ENCODE results near the gene LRCH1. TPM values are rescaled to one million over a fixed set of nuclear protein-coding genes. Genes with fewer than 3 reads are reported as not detected.

LRCH1 gene
- polyA plus RNA-seq, 5 donors = 20.3 to 30.2 (median 28.7) TPM

DNA sequence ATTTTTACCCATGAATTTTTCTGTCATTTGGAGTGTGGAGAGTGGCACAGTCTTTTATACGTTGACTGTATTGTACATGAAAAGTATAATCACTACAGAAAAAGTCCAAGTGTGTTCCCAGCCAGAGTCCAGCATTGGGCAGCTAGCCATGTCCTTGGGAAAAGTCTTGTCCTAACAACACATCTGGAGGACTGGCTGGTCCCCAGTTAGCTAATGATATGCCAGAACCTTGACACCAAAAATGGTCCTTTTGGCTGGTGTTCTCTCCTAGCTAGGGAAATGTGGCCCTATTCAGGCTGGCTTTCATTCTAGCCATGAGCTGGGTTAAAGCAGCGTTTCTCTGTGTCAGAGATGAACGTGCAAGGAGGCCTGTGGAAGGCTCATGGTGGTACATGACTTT lies 145.0 kb downstream of the LRCH1 start:
- DNase-seq = no peak

DNA sequence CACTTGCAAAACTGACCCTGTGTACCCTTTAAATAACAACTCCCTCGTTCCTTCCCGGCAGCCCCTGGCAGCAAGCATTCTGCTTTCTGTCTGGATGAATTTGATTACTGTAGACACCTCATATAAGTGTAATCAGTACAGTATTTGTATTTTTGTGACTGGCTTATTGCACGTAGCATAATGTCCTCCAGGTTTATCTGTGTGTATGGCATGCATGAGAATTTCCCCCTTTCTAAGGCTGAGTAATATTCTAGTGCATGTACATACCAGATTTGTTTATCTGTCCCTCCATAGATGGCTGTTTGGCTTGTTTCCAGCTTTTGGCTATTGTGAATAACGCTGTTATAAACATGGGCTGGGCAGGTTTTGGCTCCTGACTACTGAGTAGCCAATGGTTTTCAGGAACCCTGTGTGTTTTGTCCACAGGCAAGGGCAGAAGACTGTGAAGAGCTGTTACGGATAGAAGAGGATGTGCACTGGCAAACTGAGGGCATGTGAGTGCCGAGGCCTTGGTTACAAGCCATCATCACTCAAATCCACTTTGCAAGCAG lies 146.0 kb downstream of the LRCH1 start:
- no peak for DNase-seq

DNA sequence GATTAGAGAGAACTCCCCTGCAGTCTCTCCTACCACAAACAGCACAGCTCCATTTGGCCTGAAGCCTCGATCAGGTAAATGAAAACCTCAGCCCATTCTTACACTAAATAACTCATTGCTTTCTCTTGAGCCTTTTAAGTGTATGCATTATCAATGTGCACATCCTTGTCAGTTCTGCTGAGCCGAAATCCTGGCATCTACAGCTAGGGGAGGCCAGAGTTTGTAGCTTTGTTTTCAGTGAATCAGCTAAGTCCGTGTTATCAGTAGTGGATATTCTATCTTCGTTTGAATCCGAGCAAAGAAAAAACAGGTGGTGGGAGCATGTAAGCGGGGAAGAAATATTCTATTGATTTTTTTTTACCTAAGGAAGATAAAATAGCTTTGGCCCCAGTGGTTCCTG lies 159.6 kb downstream of the LRCH1 start:
- DNase-seq = no peak

DNA sequence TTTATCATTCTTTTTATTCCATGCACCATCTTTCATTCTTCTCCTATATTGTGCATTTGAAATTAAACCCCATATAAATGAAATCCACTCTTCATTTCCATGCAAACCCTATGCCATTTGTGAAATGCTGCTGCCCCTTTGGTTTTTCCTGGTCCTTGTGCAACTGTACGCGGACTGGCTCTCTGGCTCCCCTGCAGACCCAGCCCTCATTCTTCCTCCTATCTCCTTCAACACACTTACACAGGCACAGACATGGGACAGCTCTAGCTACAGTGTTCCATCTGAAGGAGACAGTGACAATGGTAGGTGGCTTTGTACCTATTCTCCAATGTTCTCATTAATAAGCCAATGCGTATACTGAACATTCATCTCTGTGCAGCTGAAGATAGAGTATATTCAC lies 162.4 kb downstream of the LRCH1 start:
- no peak for DNase-seq

DNA sequence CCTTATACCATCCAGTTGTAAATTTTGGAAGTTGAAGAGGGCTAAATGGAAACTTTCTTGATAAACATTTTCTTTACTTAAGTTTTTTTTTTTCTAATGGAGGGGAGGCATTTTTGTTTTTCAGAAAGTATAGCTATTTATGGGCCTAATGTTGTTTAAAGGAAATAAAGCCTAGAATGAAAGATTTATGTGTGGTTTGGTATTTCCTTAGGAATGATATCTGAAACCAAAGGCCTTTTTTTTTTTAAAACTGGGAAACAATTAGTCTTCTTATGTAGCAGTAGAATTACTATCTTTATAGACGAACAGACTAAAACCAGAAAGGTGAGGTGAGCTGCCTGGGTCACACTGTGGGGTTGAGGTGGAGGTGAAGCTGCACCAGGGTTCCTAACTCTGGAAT lies 163.9 kb downstream of the LRCH1 start:
- no peak for DNase-seq

DNA sequence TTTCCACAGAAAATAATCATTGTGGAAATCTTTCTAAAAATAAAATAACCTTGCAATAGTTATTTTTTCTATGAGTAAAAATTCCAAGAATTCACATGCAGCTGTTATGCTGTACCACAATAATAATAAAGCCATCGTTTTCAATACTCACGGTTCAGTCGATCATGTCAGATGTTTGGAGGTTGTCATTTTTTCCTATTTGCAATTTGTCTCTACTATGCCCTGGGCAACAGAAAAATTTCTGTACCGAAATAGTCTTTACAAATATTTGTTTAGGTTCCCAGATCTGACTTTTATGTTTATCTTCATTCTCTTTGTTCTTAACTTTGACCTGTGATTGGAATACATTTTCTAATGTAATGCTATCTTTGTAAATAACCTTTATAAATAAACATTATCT lies 164.3 kb downstream of the LRCH1 start:
- DNase-seq = no peak

DNA sequence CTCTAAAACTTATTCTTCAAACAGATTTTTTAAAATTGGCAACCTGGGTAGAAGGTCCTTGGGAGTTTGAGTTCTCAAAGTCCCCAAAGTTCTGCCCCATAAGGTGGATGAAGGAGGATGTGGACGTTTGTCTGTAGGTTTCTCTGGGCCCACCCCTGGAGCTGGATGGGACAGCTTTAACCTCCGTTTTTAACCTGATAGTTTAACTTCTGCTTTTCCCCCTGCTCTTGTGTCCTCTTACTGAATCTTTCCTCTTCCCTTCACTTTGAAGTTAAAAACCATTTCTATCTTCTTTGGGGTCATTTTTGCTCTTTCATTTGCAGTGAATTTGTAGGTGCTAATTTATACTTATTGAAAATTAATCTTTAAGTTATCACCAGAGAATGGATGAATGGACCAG lies 164.9 kb downstream of the LRCH1 start:
- no peak for DNase-seq

DNA sequence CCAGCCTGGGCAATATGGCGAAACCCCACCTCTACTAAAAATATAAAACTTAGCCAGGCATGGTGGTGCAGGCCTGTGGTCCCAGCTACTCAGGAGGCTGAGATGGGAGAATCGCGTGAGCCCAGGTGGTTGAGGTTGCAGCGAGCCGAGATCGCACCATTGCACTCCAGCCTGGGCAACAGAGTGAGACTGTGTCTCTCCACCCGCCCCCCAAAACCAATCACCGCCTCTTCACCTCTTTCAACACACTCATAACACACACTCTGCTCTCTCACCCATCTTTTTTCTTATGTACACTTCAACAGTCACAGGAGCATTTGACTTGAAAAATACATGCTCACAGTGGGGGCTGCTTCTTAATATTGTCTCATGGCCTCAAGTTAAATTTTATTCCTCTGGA lies 167.2 kb downstream of the LRCH1 start:
- DNase-seq = no peak

DNA sequence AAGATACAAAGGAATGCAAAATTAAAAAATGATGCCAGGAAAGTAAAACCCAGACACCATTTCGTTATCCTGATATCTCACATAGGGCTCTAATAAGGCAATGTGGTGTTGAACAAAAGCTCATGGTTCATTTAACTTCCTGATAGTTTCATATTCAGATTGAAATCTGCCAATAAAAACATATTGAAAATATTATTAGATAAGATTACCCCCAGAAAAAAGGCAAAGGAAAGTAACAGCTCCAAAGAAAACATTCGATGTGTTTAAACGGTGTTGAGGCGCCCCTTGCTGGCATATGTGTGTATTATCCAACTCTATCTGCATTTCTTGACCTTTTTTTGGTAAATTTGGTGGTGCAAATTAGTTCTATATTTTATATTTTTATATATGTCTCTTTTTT lies 168.1 kb downstream of the LRCH1 start:
- peak in 1 of 2 donors; percentile 40 for DNase-seq

DNA sequence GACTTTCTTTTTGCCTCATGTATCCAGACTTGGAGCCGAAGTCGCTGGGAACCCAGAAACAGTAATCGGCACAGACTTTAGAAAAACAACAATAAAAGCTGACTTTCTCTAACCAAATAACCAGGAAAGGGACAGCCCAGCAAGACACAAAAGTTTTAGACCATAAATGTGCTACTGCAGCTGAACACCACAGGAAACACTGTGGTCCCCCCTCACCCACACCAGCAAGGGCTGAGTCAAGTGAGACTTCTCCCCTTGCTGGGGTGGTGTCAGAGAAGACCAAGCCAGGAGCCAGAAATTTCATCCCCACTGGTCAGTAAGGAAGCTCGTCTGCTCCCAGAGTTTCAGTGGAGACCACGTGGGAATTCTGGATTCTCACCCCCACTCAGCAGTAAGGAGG lies 173.4 kb downstream of the LRCH1 start:
- no peak for DNase-seq

DNA sequence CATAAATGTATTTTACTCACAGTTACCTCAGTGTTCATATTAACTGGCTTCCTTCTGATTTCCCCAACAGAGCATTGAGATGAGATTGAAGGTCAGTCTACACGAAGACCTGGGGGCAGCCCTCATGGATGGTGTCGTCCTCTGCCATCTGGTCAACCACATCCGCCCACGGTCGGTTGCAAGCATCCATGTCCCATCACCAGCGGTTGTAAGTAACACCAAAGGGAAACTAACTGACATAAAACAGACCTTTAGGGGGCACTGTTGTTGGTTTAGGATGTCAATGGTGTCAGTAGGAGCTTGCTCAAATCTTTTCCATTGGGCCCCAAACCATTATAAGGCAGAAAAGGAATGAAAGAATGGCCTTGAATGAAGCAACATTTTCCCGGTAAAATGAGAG lies 175.8 kb downstream of the LRCH1 start:
- DNase-seq = no peak

DNA sequence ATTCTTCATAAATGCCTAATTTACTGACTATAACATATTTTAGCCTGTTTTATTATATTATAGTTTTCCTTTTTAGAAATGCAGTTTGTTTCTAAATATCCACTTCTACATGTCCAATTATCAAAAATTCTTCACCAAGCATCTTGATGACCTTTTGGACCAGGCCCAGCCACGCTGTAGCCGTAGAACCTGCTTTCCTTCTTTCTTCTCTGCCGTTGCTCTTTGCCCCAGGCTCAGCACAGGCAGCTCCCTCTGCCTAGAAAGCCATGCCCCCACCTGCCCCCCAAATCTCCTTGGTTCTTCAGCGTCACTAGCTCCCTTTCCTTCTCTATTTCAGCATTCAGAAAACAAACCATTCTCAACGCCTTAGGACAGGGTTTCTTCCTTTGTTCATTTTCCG lies 178.6 kb downstream of the LRCH1 start:
- no peak for DNase-seq

DNA sequence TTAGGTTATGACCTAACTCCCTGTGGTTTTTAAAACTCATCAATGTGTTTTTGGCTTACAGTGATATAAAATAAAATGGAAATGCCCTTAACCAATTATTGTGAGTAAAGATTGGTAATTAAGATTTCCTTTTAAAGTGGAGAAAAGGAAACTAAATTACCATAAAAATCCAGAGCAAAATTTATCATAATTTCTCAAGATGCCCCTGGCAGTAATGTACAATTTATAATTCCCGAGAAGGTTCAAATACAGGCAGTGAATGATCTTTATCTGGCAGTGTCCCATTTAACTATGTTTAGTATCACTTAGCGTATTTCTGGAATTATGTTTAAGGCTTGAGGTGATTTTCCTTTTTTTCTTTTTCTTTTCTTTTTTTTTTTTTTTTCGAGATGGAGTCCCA lies 182.5 kb downstream of the LRCH1 start:
- DNase-seq = no peak

DNA sequence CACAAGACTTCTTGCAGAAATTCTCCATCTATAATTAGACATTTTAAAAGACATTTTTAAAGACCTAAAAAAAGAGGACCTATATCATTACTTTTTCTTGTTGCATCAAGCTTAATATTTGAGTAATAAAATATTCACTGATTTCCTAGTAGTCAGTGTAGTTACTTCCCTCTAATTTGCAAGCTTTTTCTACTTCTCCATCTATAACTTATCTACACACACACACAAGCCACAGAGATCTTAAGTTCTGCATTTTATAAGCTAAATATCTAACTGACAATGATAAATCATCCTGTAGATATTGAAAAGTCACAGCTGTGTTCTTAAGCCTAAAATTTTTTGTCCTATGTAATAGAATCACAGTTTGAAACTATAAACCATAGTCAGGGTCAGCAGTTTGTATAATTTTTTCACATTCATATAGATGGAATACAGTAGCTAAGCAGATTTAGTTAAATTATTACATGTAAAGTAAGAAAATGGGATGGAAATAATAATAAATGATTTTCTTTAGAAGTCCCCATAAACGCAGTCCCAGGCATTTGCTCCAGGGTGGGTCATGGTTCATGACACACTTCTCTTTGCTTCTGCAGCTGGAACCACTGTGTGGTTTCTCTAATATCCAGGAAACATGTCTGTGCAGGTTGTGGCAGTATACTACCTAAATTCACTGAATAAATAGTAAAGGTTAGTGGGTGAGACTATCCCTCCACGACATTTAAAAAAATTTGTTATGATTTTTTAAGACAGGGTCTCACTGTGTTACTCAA lies 183.8 kb downstream of the LRCH1 start:
- DNase-seq = no peak

DNA sequence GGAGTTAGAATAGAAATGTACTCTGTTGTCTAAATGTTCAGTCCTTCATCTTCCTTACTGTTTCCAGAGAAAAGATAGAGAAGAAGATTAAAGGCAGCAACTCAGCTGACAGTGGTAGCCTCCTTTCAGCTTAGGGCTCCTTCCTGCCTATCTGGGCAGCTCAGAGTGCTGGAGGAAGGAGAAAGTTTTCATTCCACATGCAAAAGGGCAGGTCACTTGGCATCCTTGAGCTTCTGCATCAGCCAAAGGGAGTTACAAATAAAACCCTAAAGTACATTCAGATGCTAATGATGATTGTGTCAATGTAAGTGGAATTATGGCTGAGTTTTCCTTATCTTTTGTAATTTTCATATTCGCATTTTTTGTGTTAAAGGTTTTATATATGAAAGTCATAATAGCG lies 185.1 kb downstream of the LRCH1 start:
- no peak for DNase-seq

DNA sequence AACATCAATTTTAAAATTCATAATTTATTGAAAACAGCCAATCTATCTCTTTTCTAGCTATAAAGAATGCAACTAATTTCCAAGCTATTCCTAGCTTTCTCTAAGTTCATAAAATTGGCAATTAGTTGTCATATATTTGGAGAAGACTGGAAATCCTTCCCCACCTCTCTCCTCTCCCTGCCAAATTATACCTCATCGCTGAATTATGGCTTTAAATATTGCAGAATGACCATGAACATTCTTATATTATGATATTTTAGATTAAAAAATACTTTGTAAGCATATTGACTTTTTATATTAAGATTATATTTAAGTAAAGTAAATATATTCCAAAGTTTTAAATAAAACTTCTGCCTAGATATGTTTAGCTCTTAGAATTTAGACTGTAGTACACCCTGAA lies 185.8 kb downstream of the LRCH1 start:
- no peak for DNase-seq

DNA sequence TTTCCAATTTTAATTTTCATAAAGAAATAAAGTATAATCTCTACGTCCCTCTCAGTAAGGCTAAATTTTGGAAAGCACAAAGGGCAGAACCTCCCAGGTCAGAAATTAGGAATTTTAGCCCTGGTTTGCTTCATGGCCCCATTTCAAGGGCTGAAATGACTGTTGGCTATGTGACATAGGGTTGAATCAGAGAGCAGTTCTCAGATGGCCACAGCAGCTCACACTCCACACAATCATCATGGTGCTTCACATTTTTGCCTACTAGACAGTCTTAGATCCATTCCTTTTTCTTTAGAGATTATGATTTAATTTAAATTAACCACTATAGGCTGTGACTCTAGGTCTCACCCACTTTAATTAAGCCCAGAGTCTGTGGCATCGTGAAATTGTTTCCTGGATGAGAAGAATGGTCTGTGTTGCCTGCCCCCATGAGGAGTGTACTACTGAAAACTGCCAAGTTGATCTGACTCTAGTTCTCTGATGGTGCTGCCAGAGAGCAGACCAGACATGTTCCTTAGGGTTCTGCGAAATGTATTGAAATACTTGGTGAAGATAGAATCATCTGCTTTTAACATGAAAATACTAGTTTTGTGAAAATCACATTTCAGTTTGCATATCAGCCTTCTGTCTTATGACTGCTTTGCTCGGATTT lies 186.6 kb downstream of the LRCH1 start:
- DNase-seq = no peak

DNA sequence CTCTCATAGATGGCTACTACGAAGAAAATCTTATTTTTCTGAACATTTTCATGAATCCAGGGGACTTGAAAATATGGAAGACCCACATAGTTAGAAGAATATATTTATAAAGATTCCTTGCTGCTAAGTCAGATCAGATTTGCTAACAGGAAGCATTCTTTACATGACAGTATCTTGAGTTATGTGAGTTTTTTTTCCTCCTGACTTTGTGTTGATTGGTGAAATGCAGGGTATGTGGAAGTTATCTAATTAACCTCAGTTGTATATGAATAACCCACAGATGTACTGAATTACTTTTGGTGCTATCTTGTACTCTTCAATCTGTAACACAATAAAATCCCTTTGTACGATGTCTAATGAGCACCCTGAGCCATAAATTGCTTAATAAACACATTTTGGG lies 190.2 kb downstream of the LRCH1 start:
- DNase-seq = no peak

DNA sequence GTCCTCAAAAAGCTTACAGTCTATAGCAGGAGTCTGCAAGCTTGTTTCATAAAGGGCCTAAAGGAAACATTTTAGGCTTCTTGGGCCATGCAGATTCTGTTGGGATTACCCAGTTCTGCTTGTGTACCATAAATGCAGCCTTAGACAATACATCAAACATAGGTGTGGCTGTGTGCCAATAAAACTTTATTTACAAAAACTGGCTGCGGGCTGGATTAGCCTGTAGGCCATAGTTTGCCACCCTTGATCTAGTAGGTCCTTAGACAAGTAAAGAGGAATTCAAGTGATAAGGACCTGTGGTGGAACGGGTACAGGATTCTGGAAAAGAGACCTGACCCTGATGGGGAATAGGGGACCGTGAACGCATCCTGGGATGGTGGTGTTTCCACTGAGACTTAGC lies 192.1 kb downstream of the LRCH1 start:
- no peak for DNase-seq

DNA sequence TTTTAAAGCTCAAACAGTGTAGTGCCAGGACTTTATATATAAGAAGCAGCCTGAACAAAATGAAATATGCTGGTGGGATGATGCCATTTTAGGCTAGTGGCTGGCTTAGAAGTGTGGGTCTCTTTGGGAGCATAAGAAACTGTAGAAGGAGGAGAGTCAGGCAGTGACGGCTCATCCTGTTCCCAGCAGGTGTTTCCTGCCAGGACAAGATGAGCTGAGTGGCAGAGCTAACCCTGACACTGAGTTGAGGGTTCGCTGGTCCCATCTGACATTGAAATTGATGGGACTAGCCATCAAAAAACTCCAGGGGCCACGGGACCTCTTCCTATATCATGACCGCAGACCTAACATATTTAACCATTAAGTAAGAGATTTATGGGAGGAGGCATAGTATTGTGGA lies 192.7 kb downstream of the LRCH1 start:
- DNase-seq = no peak

DNA sequence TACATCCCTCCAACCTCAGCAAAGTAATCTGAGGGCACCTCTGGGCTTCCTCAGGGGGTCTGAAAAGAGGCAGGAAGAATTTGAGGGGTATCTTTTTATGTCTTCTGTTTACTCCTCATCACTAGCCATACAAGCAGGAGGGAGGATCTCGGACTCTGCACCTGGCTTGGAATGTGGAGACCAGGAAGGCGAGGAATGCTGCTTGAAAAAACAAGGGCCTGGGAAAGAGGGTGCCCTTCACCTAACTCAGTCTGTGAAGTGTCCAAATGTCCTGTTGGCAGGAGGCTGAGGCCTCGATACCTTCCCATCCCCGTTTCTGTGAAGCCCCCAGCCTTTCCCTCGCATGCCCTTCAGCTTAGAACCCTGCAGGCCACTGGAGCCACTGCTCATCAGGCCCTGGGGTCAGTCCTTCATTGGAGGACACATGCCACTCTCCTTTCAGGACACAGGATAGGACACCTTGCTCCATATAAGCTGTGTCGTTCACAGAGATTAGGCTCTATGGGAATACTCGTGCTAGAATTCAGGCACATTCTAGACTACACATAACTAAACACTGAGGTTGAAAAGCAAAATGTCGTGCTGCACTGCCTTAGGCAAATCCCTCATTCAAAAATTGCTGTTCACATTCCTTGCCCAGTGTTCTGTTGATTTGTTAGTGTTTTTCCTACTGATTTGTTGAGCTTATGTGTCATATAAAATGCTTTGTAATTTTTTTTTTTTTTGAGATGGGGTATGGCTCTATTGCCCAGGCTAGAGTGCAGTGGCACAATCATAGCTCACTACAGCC lies 194.3 kb downstream of the LRCH1 start:
- no peak for DNase-seq

DNA sequence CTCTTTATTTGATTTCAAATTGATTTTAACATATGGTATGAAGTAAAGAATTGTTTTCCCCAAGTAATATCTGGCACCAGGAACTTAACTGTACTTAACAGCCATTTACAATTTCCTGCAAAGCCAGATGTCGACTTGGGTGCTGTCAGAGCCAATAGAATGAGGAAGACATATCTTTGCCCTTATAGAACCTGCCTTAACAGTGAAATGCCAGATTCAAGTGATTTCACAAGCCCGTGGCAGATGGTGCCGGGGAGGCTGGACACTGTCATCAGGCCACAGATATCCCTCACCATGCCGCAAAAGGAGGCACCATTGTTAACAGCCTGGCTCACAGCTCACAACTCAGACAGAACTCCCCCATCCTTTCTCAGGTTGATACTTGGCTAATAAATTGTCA lies 195.3 kb downstream of the LRCH1 start:
- no peak for DNase-seq

DNA sequence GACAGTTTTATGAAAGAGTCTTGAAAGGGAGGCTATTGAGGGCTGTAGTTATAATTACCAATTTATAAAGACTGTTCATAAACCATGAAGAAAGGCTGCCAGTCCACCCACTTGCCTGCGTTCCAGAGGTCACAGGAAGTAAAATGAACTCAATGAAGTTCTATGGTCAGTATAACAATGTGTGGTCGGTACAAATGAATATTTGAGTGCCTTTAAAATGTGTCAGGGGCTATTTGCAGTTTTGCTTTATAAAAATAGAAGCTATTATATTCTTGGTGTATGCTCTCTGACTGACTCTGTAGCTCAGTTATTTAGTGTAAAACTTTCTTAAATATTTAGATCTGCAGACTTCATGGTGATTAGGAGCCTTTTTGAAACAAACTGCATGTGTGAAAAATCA lies 197.0 kb downstream of the LRCH1 start:
- DNase-seq = no peak

Measured in right lung (tissue), 5 donors.